GM12878 (cell line): ENCODE measurements around the gene FGD4.

Experiments
- CTCF ChIP-seq, 3 experiments: IDR thresholded peaks in 2 of 3; conservative IDR thresholded peaks in 1 of 3; 2 replicates each; pipeline ENCODE4 v1.5.1; 2011; ENCODE audit warnings: low read depth in 3 of 3, low read length in 3 of 3, mild to moderate bottlenecking in 3 of 3, control low read depth in 2 of 3, moderate library complexity in 2 of 3, inconsistent platforms in 1 of 3, mixed read lengths in 1 of 3; ENCODE audit not compliant: control insufficient read depth in 2 of 3, insufficient read depth in 1 of 3; ENCODE audit errors: extremely low read depth in 1 of 3
- SUPT20H ChIP-seq: IDR thresholded peaks from 2 replicates; pipeline ENCODE4 v1.6.1; 2011; ENCODE audit warnings: low read depth, mild to moderate bottlenecking, low read length, moderate library complexity, borderline replicate concordance; ENCODE audit not compliant: control insufficient read depth

GRCh38 chr12:32589165-32589865 is 190.0 kb downstream of the FGD4 start:
- TF ChIP-seq SUPT20H, result no peak
- no peak for TF ChIP-seq CTCF (IDR thresholded peaks at IDR 0.05 in 2 of 3, conservative IDR thresholded peaks at IDR 0.05 in 1 of 3; ENCODE audit: control insufficient read depth in 2 of 3, extremely low read depth in 1 of 3, insufficient read depth in 1 of 3, low read depth in 3 of 3, low read length in 3 of 3)
